Adrenal gland (tissue), 12 donors: ENCODE data around the gene RMI2. TPM values are rescaled to one million over a fixed set of nuclear protein-coding genes. Genes with fewer than 3 reads are reported as not detected.
"Not testable (repeated sequence)": the region's sequence is repeated elsewhere in the genome, so short reads cannot be mapped to it uniquely, and the experiment has no call there.

Source experiments
- DNase-seq, 7 donors: peaks; one replicate each; pipeline ENCODE4 v3.0.0-alpha.2; 2019 to 2020
- H3K27ac ChIP-seq, 5 donors: fragments of 200-600 bp; sonication (generic) in 4 of 5; 1 replicate in 3 of 5; 2 replicates in 2 of 5; pipeline versions ENCODE4 v1.5.1 to v1.8.0; 2016 to 2020; ENCODE audit warnings: mild to moderate bottlenecking in 1 of 5
- H3K27me3 ChIP-seq: fragments of 200-600 bp; 2 replicates; pipeline ENCODE4 v1.8.0; 2021
- H3K36me3 ChIP-seq, 2 donors: fragments of 200-600 bp; replicated peaks in 1 of 2; 1 replicate in 1 of 2; 2 replicates in 1 of 2; pipeline versions ENCODE4 v1.5.1 to v1.8.0; 2018 to 2022
- H3K4me1 ChIP-seq, 2 donors: fragments of 200-600 bp; replicated peaks in 1 of 2; 1 replicate in 1 of 2; 2 replicates in 1 of 2; pipeline versions ENCODE4 v1.5.1 to v1.8.0; 2018 to 2021
- H3K4me3 ChIP-seq, 4 donors: fragments of 200-600 bp; sonication (generic) in 3 of 4; one replicate each; pipeline ENCODE4 v1.5.1; 2016 to 2018
- H3K9me3 ChIP-seq, 3 donors: fragments of 200-600 bp; sonication (generic) in 1 of 3; replicated peaks in 1 of 3; 1 replicate in 2 of 3; 2 replicates in 1 of 3; pipeline versions ENCODE4 v1.5.1 to v1.8.0; 2016 to 2021
- POLR2A ChIP-seq, 2 donors: fragments of 450-650 bp; IDR thresholded peaks; one replicate each; pipeline ENCODE4 v1.6.1; 2017; ENCODE audit warnings: antibody characterized with exemption in 2 of 2, mild to moderate bottlenecking in 2 of 2, moderate library complexity in 1 of 2
- WGBS, 4 donors: extraction: QIAGEN DNeasy Blood & Tissue Kit in 2 of 4; methylation state at CpG; one replicate each; pipeline versions ENCODE4 v1.1.5 to v1.1.7; 2013 to 2017; 5-methylcytosine and 5-hydroxymethylcytosine counted together
- intact Hi-C, 2 donors: fragments of 100-400 bp; cut with DNase I; formaldehyde crosslinking; loops; one replicate each; pipeline versions ENCODE4 v1.14.1 to v1.15.0; 2022 to 2023
- polyA plus RNA-seq, 3 donors: library from polyadenylated mRNA; stranded (reverse); fragments of 200-250 nt in 2 of 3; fragments of 350-450 nt in 1 of 3; fragmentation: Illumina TruSeq in 1 of 3; extraction: RNeasy Lipid Tissue Mini Kit (QIAGEN cat#74804) in 1 of 3; gene quantifications; one replicate each; pipeline ENCODE4 v1.2.3, GENCODE V29; 2013 to 2014
- total RNA-seq, 9 donors: library from RNA; depleted of rRNA in 4 of 9; stranded (reverse); fragments of >200 nt in 4 of 9; fragments of 120-200 nt in 1 of 9; fragmentation: NEBNext Ultra II Directional in 1 of 9; extraction: Animal tissue kit (Norgen Biotek cat#: 25700) in 1 of 9; gene quantifications; one replicate each; pipeline versions ENCODE4 v1.1.0 to v1.2.4, GENCODE V29; 2013 to 2023
- TF ChIP-seq, protein P1 (sequence below), 6 experiments: fragments of 450-650 bp in 4 of 6; fragments of 200-600 bp in 2 of 6; sonication (generic) in 1 of 6; IDR thresholded peaks; 1 replicate in 5 of 6; 2 replicates in 1 of 6; pipeline versions ENCODE4 v1.5.1 to v1.8.0; 2016 to 2021; ENCODE audit warnings: antibody characterized with exemption in 6 of 6, mild to moderate bottlenecking in 2 of 6, moderate library complexity in 1 of 6
- donor health status: healthy with polysubstance abuse.
- donor health status: Bipolar disorder and iron deficiency.
- donor health status: DM: yes; HTN: yes; CAD: no.
- donor health status: DM: no; HTN: no; CAD: no.
- donor health status: DM: no; HTN: no; CAD: no.
- donor health status: DM: yes; HTN: yes; CAD: no.

RMI2 gene
- total and polyA plus RNA-seq, 12 donors: 0.56 to 21.1 (median 1.2) TPM; not detected in 2

- Histone ChIP-seq H3K9me3 (no peaks in the 10 kb centered on the region), H3K27me3 (no peaks in the 10 kb centered on the region), H3K27ac (no peak overlapping the region), H3K36me3 (no peaks in the 10 kb centered on the region), H3K4me1 (peaks cover 0 to 7% of the 10 kb centered on the region in 2 donors), H3K4me3 (no peak overlapping the region)
- intact Hi-C loops: loop anchor here in 1 of 2 donors (10.0 kb wide), 1 partner anchor 52 kb away; no protein-coding TSS in a partner anchor
- no peak for DNase-seq
- TF ChIP-seq, protein P1, sequence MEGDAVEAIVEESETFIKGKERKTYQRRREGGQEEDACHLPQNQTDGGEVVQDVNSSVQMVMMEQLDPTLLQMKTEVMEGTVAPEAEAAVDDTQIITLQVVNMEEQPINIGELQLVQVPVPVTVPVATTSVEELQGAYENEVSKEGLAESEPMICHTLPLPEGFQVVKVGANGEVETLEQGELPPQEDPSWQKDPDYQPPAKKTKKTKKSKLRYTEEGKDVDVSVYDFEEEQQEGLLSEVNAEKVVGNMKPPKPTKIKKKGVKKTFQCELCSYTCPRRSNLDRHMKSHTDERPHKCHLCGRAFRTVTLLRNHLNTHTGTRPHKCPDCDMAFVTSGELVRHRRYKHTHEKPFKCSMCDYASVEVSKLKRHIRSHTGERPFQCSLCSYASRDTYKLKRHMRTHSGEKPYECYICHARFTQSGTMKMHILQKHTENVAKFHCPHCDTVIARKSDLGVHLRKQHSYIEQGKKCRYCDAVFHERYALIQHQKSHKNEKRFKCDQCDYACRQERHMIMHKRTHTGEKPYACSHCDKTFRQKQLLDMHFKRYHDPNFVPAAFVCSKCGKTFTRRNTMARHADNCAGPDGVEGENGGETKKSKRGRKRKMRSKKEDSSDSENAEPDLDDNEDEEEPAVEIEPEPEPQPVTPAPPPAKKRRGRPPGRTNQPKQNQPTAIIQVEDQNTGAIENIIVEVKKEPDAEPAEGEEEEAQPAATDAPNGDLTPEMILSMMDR (IDR thresholded peaks at IDR 0.05): no peak
- TF ChIP-seq POLR2A (IDR thresholded peaks at IDR 0.05): no peak
- WGBS, 4 donors: 63 to 75% (median 71%) methylated on average over 9 to 10 of the region's 10 CpGs
These were observed 48.4 kb upstream of the RMI2 start for GRCh38 chr16:11296706-11297491.

DNA sequence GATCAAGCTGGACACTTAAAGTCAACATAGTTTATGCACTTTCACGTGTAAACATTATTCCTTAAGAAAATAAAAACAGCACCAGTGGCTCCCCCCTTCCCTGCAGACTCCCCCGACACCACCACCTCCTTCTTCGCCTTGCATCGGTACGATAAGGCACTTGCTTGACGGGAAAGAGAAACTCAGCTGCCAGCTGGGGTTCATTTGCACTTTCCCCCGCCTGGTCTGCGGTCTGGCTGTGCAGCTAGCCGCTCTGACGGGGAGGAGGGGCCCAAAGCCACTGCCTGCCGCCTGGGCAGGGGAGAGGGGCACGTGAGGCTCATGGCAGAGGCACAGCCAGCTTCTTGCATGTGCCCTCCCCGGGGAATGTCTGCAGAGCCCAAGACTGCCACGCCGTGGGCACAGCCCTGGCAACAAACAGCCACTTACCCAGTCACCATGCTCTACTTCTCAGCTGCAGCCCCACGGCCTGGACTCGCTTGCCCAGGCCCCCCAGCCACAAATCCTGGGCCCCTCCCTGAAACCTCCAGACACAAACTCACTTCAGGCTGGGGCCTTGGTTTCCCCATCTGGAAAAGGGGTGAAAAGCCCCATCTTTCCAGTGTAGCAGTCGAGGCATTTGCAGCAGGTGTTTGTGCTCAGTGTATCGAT is 47.6 kb upstream of the RMI2 start:
- peaks cover 0 to 7% of the 10 kb centered on the region in 2 donors for H3K4me1 ChIP-seq
- peak overlapping the region in 1 of 4 donors; percentile 27 for H3K4me3 ChIP-seq
- peak; percentile 42 to 80 (median 62) for DNase-seq
- TF ChIP-seq POLR2A (IDR thresholded peaks at IDR 0.05): no peak
- TF ChIP-seq, protein P1 (IDR thresholded peaks at IDR 0.05): peak in 2 of 6 experiments; percentile 7 to 9
- no peaks in the 10 kb centered on the region for H3K9me3 ChIP-seq
- intact Hi-C loops: loop anchor here in 1 of 2 donors (10.0 kb wide), 1 partner anchor 53 kb away; no protein-coding TSS in a partner anchor
- WGBS, 4 donors: 18 to 46% (median 30%) methylated on average over 12 to 19 of the region's 19 CpGs
- H3K36me3 ChIP-seq: no peaks in the 10 kb centered on the region
- H3K27ac ChIP-seq: peak overlapping the region in 1 of 5 donors; percentile 17
- no peaks in the 10 kb centered on the region for H3K27me3 ChIP-seq

DNA sequence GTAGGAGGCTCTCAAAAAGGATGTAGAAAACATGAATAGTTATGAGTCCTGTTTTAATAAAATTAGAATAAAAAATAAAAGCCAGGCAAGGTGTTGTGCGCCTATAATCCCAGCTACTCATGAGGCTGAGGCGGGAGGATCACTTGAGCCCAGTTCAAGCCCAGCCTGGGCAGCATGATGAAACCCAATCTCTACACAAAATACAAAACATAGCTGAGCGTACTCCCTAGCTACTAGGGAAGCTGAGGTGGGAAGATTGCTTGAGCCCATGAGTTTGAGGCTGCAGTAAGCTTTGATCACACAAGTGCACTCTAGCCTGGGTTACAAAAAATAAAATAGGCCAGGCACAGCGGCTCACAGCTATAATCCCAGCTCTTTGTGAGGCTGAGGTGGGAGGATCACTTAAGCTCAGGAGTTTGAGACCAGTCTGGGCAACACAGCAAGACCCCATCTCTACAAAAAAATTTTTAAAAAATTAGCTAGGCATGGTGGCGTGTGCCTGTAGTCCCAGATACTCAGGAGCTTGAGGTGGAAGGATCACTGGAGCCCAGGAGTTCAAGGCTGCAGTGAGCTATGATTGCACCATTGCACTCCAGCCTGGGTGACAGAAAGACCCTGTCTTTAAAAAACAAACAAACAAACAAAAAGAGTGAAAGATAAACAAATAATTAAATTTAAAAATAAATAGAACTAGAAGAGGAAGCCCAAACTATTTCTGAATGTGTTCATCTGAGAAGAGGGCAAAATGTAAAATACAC is 46.9 kb upstream of the RMI2 start:
- Histone ChIP-seq H3K27me3 (no peaks in the 10 kb centered on the region), H3K4me3 (no peak overlapping the region), H3K4me1 (peaks cover 0 to 7% of the 10 kb centered on the region in 2 donors), H3K36me3 (no peaks in the 10 kb centered on the region), H3K27ac (peak overlapping the region in 1 of 5 donors; percentile 17), H3K9me3 (no peaks in the 10 kb centered on the region)
- no peak for TF ChIP-seq POLR2A (IDR thresholded peaks at IDR 0.05)
- TF ChIP-seq, protein P1 (IDR thresholded peaks at IDR 0.05): no peak
- no peak for DNase-seq
- 90 to 97% (median 93%) methylated on average over 5 of the region's 5 CpGs for WGBS, 4 donors
- intact Hi-C loops: loop anchor here in 1 of 2 donors (10.0 kb wide), 1 partner anchor 54 kb away; no protein-coding TSS in a partner anchor

DNA sequence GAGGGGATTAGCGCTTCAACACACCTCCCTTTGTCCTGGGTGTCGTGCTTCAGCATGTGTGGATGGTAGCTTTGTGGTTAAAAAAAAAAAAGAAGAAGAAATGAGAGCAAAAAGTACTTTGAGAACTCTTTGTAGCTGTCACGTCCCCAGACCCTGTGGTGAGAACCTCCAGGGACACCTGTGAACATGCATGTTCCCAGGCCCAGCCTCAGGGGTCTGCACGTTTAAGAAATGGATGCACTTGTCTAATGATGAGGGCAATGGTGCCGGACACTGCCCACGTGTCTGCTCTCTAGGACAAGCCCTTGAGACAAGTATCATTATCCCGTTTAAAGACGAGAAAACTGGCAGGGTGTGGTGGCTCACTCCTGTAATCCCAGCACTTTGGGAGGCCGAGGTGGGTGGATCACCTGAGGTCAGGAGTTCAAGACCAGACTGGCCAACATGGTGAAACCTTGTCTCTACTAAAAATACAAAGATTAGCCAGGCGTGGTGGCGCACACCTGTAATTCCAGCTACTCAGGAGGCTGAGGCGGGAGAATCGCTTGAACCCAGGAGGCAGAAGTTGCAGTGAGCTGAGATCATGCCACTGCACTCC is 46.2 kb upstream of the RMI2 start:
- H3K36me3 ChIP-seq, H3K27ac ChIP-seq, H3K9me3 ChIP-seq, H3K27me3 ChIP-seq, H3K4me3 ChIP-seq, DNase-seq, H3K4me1 ChIP-seq: not testable (repeated sequence)
- 86 to 92% (median 87%) methylated on average over 11 to 13 of the region's 13 CpGs for WGBS, 4 donors
- intact Hi-C loops: loop anchor here in 1 of 2 donors (10.0 kb wide), 1 partner anchor 54 kb away; no protein-coding TSS in a partner anchor
